Bronchial epithelial cell (primary cell): ENCODE measurements around the gene SLC22A13. TPM values are rescaled to one million over a fixed set of nuclear protein-coding genes. Genes with fewer than 3 reads are reported as not detected.

Experiments
- DNase-seq: peaks from one replicate; pipeline ENCODE4 v3.0.0-alpha.2; 2010; ENCODE audit warnings: low read depth
- FAIRE-seq: peaks from 2 replicates; lab custom pipeline; 2011; peaks lifted over from hg19 to GRCh38; lab: Jason Lieb, UNC
- H3K27me3 ChIP-seq: 2 replicates; pipeline ENCODE4 v1.5.1; 2011; ENCODE audit warnings: low read length; ENCODE audit not compliant: control insufficient read depth, insufficient read depth
- H3K36me3 ChIP-seq: 2 replicates; pipeline ENCODE4 v1.5.1; 2011; ENCODE audit warnings: low read length; ENCODE audit not compliant: control insufficient read depth, insufficient read depth
- H3K4me3 ChIP-seq: 2 replicates; pipeline ENCODE4 v1.5.1; 2011; ENCODE audit warnings: mild to moderate bottlenecking, low read depth, low read length, control low read depth
- CTCF ChIP-seq: IDR thresholded peaks from 2 replicates; pipeline ENCODE4 v1.5.1; 2011; ENCODE audit warnings: mild to moderate bottlenecking, moderate library complexity, low read length, control low read depth, inconsistent platforms; ENCODE audit not compliant: insufficient read depth, severe bottlenecking
- total RNA-seq: library from RNA; depleted of rRNA; stranded (reverse); fragments of >200 nt; gene quantifications from 2 replicates; pipeline ENCODE4 v1.2.1, GENCODE V29; 2014

SLC22A13 gene
- 0.77 and 0.79 TPM in 2 replicates for total RNA-seq

DNA sequence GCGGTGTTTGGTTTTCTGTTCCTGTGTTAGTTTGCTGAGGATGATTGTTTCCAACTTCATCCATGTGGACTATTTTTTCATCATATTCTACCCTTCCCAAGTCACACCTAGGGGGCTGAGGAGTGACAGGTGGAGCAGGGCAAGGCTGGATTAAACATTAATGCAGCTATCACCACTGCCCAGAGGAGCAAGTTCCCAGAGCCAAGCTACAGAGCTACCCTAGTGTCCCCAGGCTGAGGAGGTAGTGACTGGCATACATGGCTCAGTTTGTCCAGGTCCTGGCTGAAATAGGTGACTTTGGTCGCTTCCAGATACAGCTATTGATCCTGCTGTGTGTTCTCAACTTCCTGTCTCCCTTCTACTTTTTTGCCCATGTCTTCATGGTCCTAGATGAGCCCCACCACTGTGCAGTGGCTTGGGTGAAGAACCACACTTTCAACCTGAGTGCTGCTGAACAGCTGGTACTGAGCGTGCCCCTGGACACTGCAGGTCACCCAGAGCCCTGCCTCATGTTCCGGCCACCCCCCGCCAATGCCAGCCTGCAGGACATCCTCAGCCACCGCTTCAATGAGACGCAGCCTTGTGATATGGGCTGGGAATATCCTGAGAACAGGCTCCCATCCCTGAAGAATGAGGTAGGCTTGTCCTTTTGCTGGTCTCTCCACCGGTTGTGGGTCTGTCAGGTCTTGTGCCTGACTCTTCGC is at the start of gene SLC22A13:
Gene SLC22A13, plus strand, starts transcription at position 209 of the 704 bp plus-strand sequence. Its CDS starts 49 bp downstream, at position 258.
- no peak for TF ChIP-seq CTCF
- Histone ChIP-seq H3K27me3 (no peaks in the 10 kb centered on the region), H3K36me3 (peaks cover 5% of the 10 kb centered on the region), H3K4me3 (no peak within 1 kb of the TSS)
- DNase-seq: no peak
- FAIRE-seq: no peak

GRCh38 chr3:38219609-38220197 is 45.9 kb upstream of the SLC22A13 start:
- Histone ChIP-seq H3K27me3 (no peaks in the 10 kb centered on the region), H3K4me3 (no peak overlapping the region), H3K36me3 (peaks cover 1% of the 10 kb centered on the region)
- no peak for TF ChIP-seq CTCF
- FAIRE-seq (no peak), DNase-seq (no peak)

- TF ChIP-seq CTCF: no peak
- H3K27me3 ChIP-seq: no peaks in the 10 kb centered on the region
- DNase-seq: no peak
- no peak overlapping the region for H3K4me3 ChIP-seq
- H3K36me3 ChIP-seq: peaks cover 1% of the 10 kb centered on the region
- FAIRE-seq: no peak
Measured at GRCh38 chr3:38221005-38221404, 44.6 kb upstream of the SLC22A13 start.

- Histone ChIP-seq H3K4me3 (no peak overlapping the region), H3K27me3 (no peaks in the 10 kb centered on the region), H3K36me3 (peaks cover 2% of the 10 kb centered on the region)
- FAIRE-seq (no peak), DNase-seq (no peak)
- TF ChIP-seq CTCF: no peak
Measured at GRCh38 chr3:38222032-38222634, 43.5 kb upstream of the SLC22A13 start.

GRCh38 chr3:38224357-38224756 is 41.3 kb upstream of the SLC22A13 start:
- no peak for FAIRE-seq
- Histone ChIP-seq H3K4me3 (no peak overlapping the region), H3K27me3 (no peaks in the 10 kb centered on the region), H3K36me3 (peaks cover 4% of the 10 kb centered on the region)
- no peak for TF ChIP-seq CTCF
- DNase-seq: no peak
